ENCODE data around the gene MVK. TPM values are rescaled to one million over a fixed set of nuclear protein-coding genes. Genes with fewer than 3 reads are reported as not detected.

The MVK gene
- total and polyA plus RNA-seq, 4 donors = 22.4 to 62.7 (median 37.2) TPM

- WGBS, 2 donors = 95% methylated on average over 8 of the region's 8 CpGs
- ATAC-seq (ENCODE audit: insufficient read depth, low FRiP score) (no peak), DNase-seq (no peak)
- H3K4me1 ChIP-seq (ENCODE audit: control insufficient read depth in 5 of 5, insufficient read depth in 5 of 5, low read length in 5 of 5) = no peaks in the 10 kb centered on the region
- no peaks in the 10 kb centered on the region for H3K27me3 ChIP-seq (ENCODE audit: control insufficient read depth in 3 of 3, insufficient read depth in 3 of 3, low read length in 2 of 3)
- H3K27ac ChIP-seq (ENCODE audit: low read depth in 1 of 2, low read length in 1 of 2) = no peak overlapping the region
- H3K9ac ChIP-seq (ENCODE audit: insufficient read depth in 1 of 2, low read length in 2 of 2) = no peak overlapping the region
- peaks cover 0 to 1% (median 0%) of the 10 kb centered on the region in 4 donors for H3K9me3 ChIP-seq (ENCODE audit: control insufficient read depth in 4 of 4, insufficient read depth in 3 of 4, low read length in 3 of 4)
- H3K4me3 ChIP-seq = no peak overlapping the region
- H3K36me3 ChIP-seq (ENCODE audit: control insufficient read depth in 4 of 4, insufficient read depth in 4 of 4, low read length in 4 of 4) = peaks cover 4 to 48% (median 15%) of the 10 kb centered on the region in 4 donors
- TF ChIP-seq CTCF (IDR thresholded peaks at IDR 0.05; ENCODE audit: control extremely low read depth, extremely low read depth) = no peak
Measured at GRCh38 chr12:109566424-109566823, 7.2 kb upstream of the MVK start.

GRCh38 chr12:109567296-109567695 lies 6.3 kb upstream of the MVK start:
- TF ChIP-seq CTCF (IDR thresholded peaks at IDR 0.05; ENCODE audit: control extremely low read depth, extremely low read depth) = no peak
- Histone ChIP-seq H3K36me3 (ENCODE audit: control insufficient read depth in 4 of 4, insufficient read depth in 4 of 4, low read length in 4 of 4) (peaks cover 4 to 47% (median 14%) of the 10 kb centered on the region in 4 donors), H3K4me1 (ENCODE audit: control insufficient read depth in 5 of 5, insufficient read depth in 5 of 5, low read length in 5 of 5) (peaks cover 0 to under 1% (median 0%) of the 10 kb centered on the region in 5 donors), H3K27ac (ENCODE audit: low read depth in 1 of 2, low read length in 1 of 2) (no peak overlapping the region), H3K9me3 (ENCODE audit: control insufficient read depth in 4 of 4, insufficient read depth in 3 of 4, low read length in 3 of 4) (peaks cover 0 to under 1% (median 0%) of the 10 kb centered on the region in 4 donors), H3K4me3 (no peak overlapping the region), H3K9ac (ENCODE audit: insufficient read depth in 1 of 2, low read length in 2 of 2) (no peak overlapping the region), H3K27me3 (ENCODE audit: control insufficient read depth in 3 of 3, insufficient read depth in 3 of 3, low read length in 2 of 3) (no peaks in the 10 kb centered on the region)
- ATAC-seq (ENCODE audit: insufficient read depth, low FRiP score) = no peak
- no peak for DNase-seq
- WGBS, 2 donors = 89 to 92% methylated on average over 10 of the region's 10 CpGs

- whole genome bisulfite sequencing, 2 donors = 91 to 93% methylated on average over 3 of the region's 3 CpGs
- peaks cover 4 to 41% (median 10%) of the 10 kb centered on the region in 4 donors for H3K36me3 ChIP-seq (ENCODE audit: control insufficient read depth in 4 of 4, insufficient read depth in 4 of 4, low read length in 4 of 4)
- ATAC-seq (ENCODE audit: insufficient read depth, low FRiP score) = no peak
- H3K4me1 ChIP-seq (ENCODE audit: control insufficient read depth in 5 of 5, insufficient read depth in 5 of 5, low read length in 5 of 5) = peaks cover 0 to 7% (median 0%) of the 10 kb centered on the region in 5 donors
- no peak overlapping the region for H3K9ac ChIP-seq (ENCODE audit: insufficient read depth in 1 of 2, low read length in 2 of 2)
- no peak overlapping the region for H3K27ac ChIP-seq (ENCODE audit: low read depth in 1 of 2, low read length in 1 of 2)
- no peaks in the 10 kb centered on the region for H3K27me3 ChIP-seq (ENCODE audit: control insufficient read depth in 3 of 3, insufficient read depth in 3 of 3, low read length in 2 of 3)
- no peak for TF ChIP-seq CTCF (IDR thresholded peaks at IDR 0.05; ENCODE audit: control extremely low read depth, extremely low read depth)
- DNase-seq = no peak
- H3K9me3 ChIP-seq (ENCODE audit: control insufficient read depth in 4 of 4, insufficient read depth in 3 of 4, low read length in 3 of 4) = no peaks in the 10 kb centered on the region
- no peak overlapping the region for H3K4me3 ChIP-seq
Measured at GRCh38 chr12:109567967-109568366, 5.6 kb upstream of the MVK start.

- H3K9me3 ChIP-seq (ENCODE audit: control insufficient read depth in 4 of 4, insufficient read depth in 3 of 4, low read length in 3 of 4) = no peaks in the 10 kb centered on the region
- H3K9ac ChIP-seq (ENCODE audit: insufficient read depth in 1 of 2, low read length in 2 of 2) = no peak overlapping the region
- peaks cover 0 to 9% (median 0%) of the 10 kb centered on the region in 5 donors for H3K4me1 ChIP-seq (ENCODE audit: control insufficient read depth in 5 of 5, insufficient read depth in 5 of 5, low read length in 5 of 5)
- no peaks in the 10 kb centered on the region for H3K27me3 ChIP-seq (ENCODE audit: control insufficient read depth in 3 of 3, insufficient read depth in 3 of 3, low read length in 2 of 3)
- no peak overlapping the region for H3K27ac ChIP-seq (ENCODE audit: low read depth in 1 of 2, low read length in 1 of 2)
- TF ChIP-seq CTCF (IDR thresholded peaks at IDR 0.05; ENCODE audit: control extremely low read depth, extremely low read depth) = no peak
- no peak for DNase-seq
- H3K36me3 ChIP-seq (ENCODE audit: control insufficient read depth in 4 of 4, insufficient read depth in 4 of 4, low read length in 4 of 4) = peaks cover 4 to 39% (median 9%) of the 10 kb centered on the region in 4 donors
- no peak for ATAC-seq (ENCODE audit: insufficient read depth, low FRiP score)
- H3K4me3 ChIP-seq = no peak overlapping the region
- WGBS, 2 donors = 88 to 93% methylated on average over 7 of the region's 7 CpGs
Measured at GRCh38 chr12:109568486-109568885, 5.1 kb upstream of the MVK start.
